GM23338 (cell line): ENCODE results near the gene MYBL2. TPM values are rescaled to one million over a fixed set of nuclear protein-coding genes. Genes with fewer than 3 reads are reported as not detected.

Experiments used
- ATAC-seq: fragments of 200-7000 bp; cut with Tn5 transposase; 3 replicates; pipeline ENCODE4 v1.9.1; 2020
- DNase-seq: peaks from one replicate; pipeline ENCODE4 v3.0.0-alpha.2; 2015; ENCODE audit warnings: low spot score
- H2AFZ ChIP-seq: fragments of 200-600 bp; sonication (generic); 2 replicates; pipeline ENCODE4 v1.8.0; 2016; ENCODE audit warnings: antibody characterized with exemption, mild to moderate bottlenecking, moderate library complexity
- H3F3A ChIP-seq: fragments of 200-600 bp; sonication (generic); replicated peaks from 2 replicates; pipeline ENCODE4 v1.8.0; 2017; ENCODE audit warnings: antibody characterized with exemption, mixed run types, low read depth
- H3K27ac ChIP-seq: fragments of 200-600 bp; sonication (generic); 2 replicates; pipeline ENCODE4 v1.6.1; 2016; ENCODE audit warnings: low read depth
- H3K27me3 ChIP-seq: fragments of 200-600 bp; sonication (generic); 2 replicates; pipeline ENCODE4 v1.8.0; 2016; ENCODE audit warnings: mild to moderate bottlenecking, mixed run types, moderate library complexity; ENCODE audit not compliant: insufficient read depth
- H3K36me3 ChIP-seq: fragments of 200-600 bp; sonication (generic); 2 replicates; pipeline ENCODE4 v1.8.0; 2016; ENCODE audit warnings: mild to moderate bottlenecking; ENCODE audit not compliant: insufficient read depth
- H3K4me1 ChIP-seq: fragments of 200-600 bp; sonication (generic); 2 replicates; pipeline ENCODE4 v1.8.0; 2016; ENCODE audit warnings: mild to moderate bottlenecking, moderate library complexity; ENCODE audit not compliant: insufficient read depth
- H3K4me2 ChIP-seq: fragments of 200-600 bp; sonication (generic); 2 replicates; pipeline ENCODE4 v1.7.1; 2017; ENCODE audit warnings: mixed run types
- H3K4me3 ChIP-seq: fragments of 200-600 bp; sonication (generic); 2 replicates; pipeline ENCODE4 v1.6.1; 2016; ENCODE audit warnings: mixed run types
- H3K79me2 ChIP-seq: fragments of 200-600 bp; sonication (generic); replicated peaks from 2 replicates; pipeline ENCODE4 v1.8.0; 2017; ENCODE audit warnings: mild to moderate bottlenecking; ENCODE audit not compliant: insufficient read depth
- H3K9me2 ChIP-seq: fragments of 200-600 bp; sonication (generic); 2 replicates; pipeline ENCODE4 v1.8.0; 2017; ENCODE audit not compliant: insufficient read depth
- H4K20me1 ChIP-seq: fragments of 200-600 bp; sonication (generic); replicated peaks from 2 replicates; pipeline ENCODE4 v1.8.0; 2017; ENCODE audit warnings: mild to moderate bottlenecking; ENCODE audit not compliant: insufficient read depth
- H3K27ac Mint-ChIP-seq: 2 replicates; pipeline ENCODE4 v1.8.0; 2020; ENCODE audit warnings: inconsistent platforms, mild to moderate bottlenecking, moderate library complexity, mixed read lengths
- H3K27me3 Mint-ChIP-seq: 3 replicates; pipeline ENCODE4 v1.8.0; 2022; ENCODE audit warnings: low read depth, mild to moderate bottlenecking, moderate library complexity, mixed read lengths, inconsistent platforms; ENCODE audit not compliant: insufficient read depth, poor library complexity
- H3K36me3 Mint-ChIP-seq: 3 replicates; pipeline ENCODE4 v1.8.0; 2021; ENCODE audit warnings: low read depth, mild to moderate bottlenecking, inconsistent platforms, moderate library complexity, mixed read lengths
- H3K4me1 Mint-ChIP-seq: 3 replicates; pipeline ENCODE4 v1.8.0; 2020; ENCODE audit warnings: mild to moderate bottlenecking, inconsistent platforms, mixed read lengths
- H3K4me3 Mint-ChIP-seq: 3 replicates; pipeline ENCODE4 v1.8.0; 2021; ENCODE audit warnings: moderate library complexity, mild to moderate bottlenecking, inconsistent platforms, mixed read lengths
- H3K9me3 Mint-ChIP-seq: 3 replicates; pipeline ENCODE4 v1.8.0; 2020; ENCODE audit warnings: moderate library complexity, mild to moderate bottlenecking, inconsistent platforms, mixed read lengths
- CREB1 ChIP-seq: fragments of 250-450 bp; sonication (Bioruptor Pico); IDR thresholded peaks from 2 replicates; pipeline ENCODE4 v1.5.0; 2020; ENCODE audit warnings: low read depth, mild to moderate bottlenecking, moderate library complexity
- CTCF ChIP-seq, 2 experiments: fragments of 200-600 bp in 1 of 2; sonication (generic) in 1 of 2; conservative IDR thresholded peaks; 2 replicates each; pipeline versions ENCODE4 v1.5.1 to v1.6.1; 2016 to 2017; ENCODE audit warnings: antibody characterized with exemption in 2 of 2, low read depth in 2 of 2, mild to moderate bottlenecking in 2 of 2, moderate library complexity in 1 of 2
- ETS1 ChIP-seq: IDR thresholded peaks from 2 replicates; pipeline ENCODE4 v1.6.1; 2016; ENCODE audit warnings: antibody characterized with exemption
- EZH2 ChIP-seq: fragments of 200-600 bp; sonication (generic); IDR thresholded peaks from one replicate; pipeline ENCODE4 v1.8.0; 2017; ENCODE audit warnings: antibody characterized with exemption, mild to moderate bottlenecking, low read depth; ENCODE audit not compliant: unreplicated experiment
- EZH2phosphoT487 ChIP-seq: fragments of 200-600 bp; sonication (generic); IDR thresholded peaks from one replicate; pipeline ENCODE4 v1.8.1; 2018; ENCODE audit warnings: antibody characterized with exemption; ENCODE audit not compliant: unreplicated experiment
- JUNB ChIP-seq: IDR thresholded peaks from one replicate; pipeline ENCODE4 v1.6.1; 2016; ENCODE audit warnings: antibody characterized with exemption; ENCODE audit not compliant: unreplicated experiment
- NANOG ChIP-seq: IDR thresholded peaks from 2 replicates; pipeline ENCODE4 v1.6.1; 2016; ENCODE audit warnings: antibody characterized with exemption, borderline replicate concordance
- POLR2AphosphoS5 ChIP-seq: IDR thresholded peaks from 2 replicates; pipeline ENCODE4 v1.6.1; 2016; ENCODE audit warnings: antibody characterized with exemption, low read depth
- REST ChIP-seq: IDR thresholded peaks from one replicate; pipeline ENCODE4 v1.6.1; 2018; ENCODE audit warnings: antibody characterized with exemption; ENCODE audit not compliant: unreplicated experiment
- STAT1 ChIP-seq: IDR thresholded peaks from one replicate; pipeline ENCODE4 v1.6.1; 2016; ENCODE audit warnings: antibody characterized with exemption; ENCODE audit not compliant: unreplicated experiment
- ZNF114 ChIP-seq: fragments of 250-450 bp; sonication (Bioruptor Pico); IDR thresholded peaks from 2 replicates; pipeline ENCODE4 v1.5.0; 2020; ENCODE audit warnings: mild to moderate bottlenecking, moderate library complexity
- ZNF331 ChIP-seq: fragments of 250-450 bp; sonication (Bioruptor Pico); IDR thresholded peaks from 2 replicates; pipeline ENCODE4 v1.5.0; 2020; ENCODE audit warnings: low read depth, mild to moderate bottlenecking, moderate library complexity
- ZNF462 ChIP-seq: fragments of 250-450 bp; sonication (Bioruptor Pico); IDR thresholded peaks from 2 replicates; pipeline ENCODE4 v1.5.0; 2020; ENCODE audit warnings: mild to moderate bottlenecking, moderate library complexity
- polyA plus RNA-seq: library from polyadenylated mRNA; unstranded; fragments of >200 nt; fragmentation: Nextera tagmentation; extraction: Ambion mirVana; gene quantifications from 2 replicates; pipeline ENCODE4 v1.2.1, GENCODE V29; 2016
- total RNA-seq: library from RNA; depleted of rRNA; stranded (reverse); fragments of >200 nt; shearing (Covaris generic); gene quantifications from 2 replicates; pipeline ENCODE4 v1.2.3, GENCODE V29; 2014

MYBL2 gene
- total and polyA plus RNA-seq, 2 experiments from 2014 or later, result 72.3 to 131 TPM

- Histone ChIP-seq H3K27ac (no peak overlapping the region), H3K27me3 (no peaks in the 10 kb centered on the region), H2AFZ (no peak overlapping the region), H3K4me2 (no peak overlapping the region), H3K9me2 (no peaks in the 10 kb centered on the region), H3F3A (no peaks in the 10 kb centered on the region), H3K4me1 (no peaks in the 10 kb centered on the region; the same call in 1 of the 2 replicates), H3K4me3 (no peak overlapping the region), H4K20me1 (no peaks in the 10 kb centered on the region; the same call in 1 of the 2 replicates), H3K79me2 (no peaks in the 10 kb centered on the region), H3K36me3 (no peaks in the 10 kb centered on the region)
- H3K27ac Mint-ChIP-seq, result no peak overlapping the region
- H3K4me1 Mint-ChIP-seq, result peaks cover 6% of the 10 kb centered on the region; the same call in 1 of the 3 replicates
- no peak overlapping the region for H3K4me3 Mint-ChIP-seq
- no peaks in the 10 kb centered on the region for H3K36me3 Mint-ChIP-seq
- no peaks in the 10 kb centered on the region for H3K9me3 Mint-ChIP-seq
- no peak for DNase-seq
- no peak for TF ChIP-seq EZH2phosphoT487
- TF ChIP-seq ZNF114 (CRISPR knock-in tag), result no peak
- no peak for TF ChIP-seq CTCF (conservative IDR thresholded peaks at IDR 0.05; ENCODE audit: low read depth in 2 of 2)
- TF ChIP-seq ZNF331 (CRISPR knock-in tag), result no peak
- no peak for TF ChIP-seq ETS1
- no peak for TF ChIP-seq NANOG
- TF ChIP-seq REST, result no peak
- no peak for TF ChIP-seq POLR2AphosphoS5
- TF ChIP-seq JUNB, result no peak
- TF ChIP-seq CREB1, result no peak
- no peak for TF ChIP-seq EZH2
- TF ChIP-seq ZNF462 (CRISPR knock-in tag), result no peak
- no peak for TF ChIP-seq STAT1
- peaks cover 1% of the 10 kb centered on the region for H3K27me3 Mint-ChIP-seq
- no peak for ATAC-seq
Measured at GRCh38 chr20:43725666-43726065, 58.8 kb downstream of the MYBL2 start.
